GM13976 (cell line): ENCODE measurements around the gene ARAP3.
"Not testable (repeated sequence)": the region's sequence is repeated elsewhere in the genome, so short reads cannot be mapped to it uniquely, and the experiment has no call there.

ENCODE experiments used
- DNase-seq: peaks from one replicate; pipeline ENCODE4 v3.0.0; 2012; ENCODE audit warnings: low spot score
- in situ Hi-C: fragments of 300-500 bp; cut with MboI; formaldehyde crosslinking; loops from one replicate; pipeline ENCODE4 v1.12.0; 2022; ENCODE audit warnings: low sequenced_read_pairs, mixed read lengths, inconsistent platforms; ENCODE audit not compliant: unreplicated experiment
- TF ChIP-seq, protein P1 (sequence below): IDR thresholded peaks from 2 replicates; pipeline ENCODE4 v1.5.1; 2012; ENCODE audit warnings: borderline replicate concordance, mild to moderate bottlenecking; ENCODE audit not compliant: insufficient read depth; ENCODE audit errors: extremely low read depth, missing control alignments, control extremely low read depth

ARAP3 gene

DNA sequence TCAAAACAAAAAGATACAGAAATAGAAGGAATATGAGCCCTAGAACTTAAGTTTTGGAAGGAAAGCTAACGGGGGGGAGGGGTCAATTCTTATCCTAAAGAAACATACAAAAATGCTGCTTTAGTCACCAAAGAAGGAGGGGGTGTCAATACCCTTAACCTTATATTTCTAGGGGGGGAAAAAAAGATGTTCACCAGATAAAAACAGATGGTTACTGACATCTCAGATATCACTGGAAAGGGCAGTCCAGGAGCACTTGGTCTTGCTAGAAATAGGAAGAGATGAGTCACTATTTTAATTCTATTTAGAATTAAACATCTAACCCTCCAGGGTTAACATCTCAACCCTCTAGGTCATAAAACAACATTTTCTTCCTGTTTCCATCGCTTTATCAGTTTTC lies 64.9 kb downstream of the ARAP3 start:
- in situ Hi-C loops = no loop called here
- no peak for DNase-seq
- TF ChIP-seq, protein P1, sequence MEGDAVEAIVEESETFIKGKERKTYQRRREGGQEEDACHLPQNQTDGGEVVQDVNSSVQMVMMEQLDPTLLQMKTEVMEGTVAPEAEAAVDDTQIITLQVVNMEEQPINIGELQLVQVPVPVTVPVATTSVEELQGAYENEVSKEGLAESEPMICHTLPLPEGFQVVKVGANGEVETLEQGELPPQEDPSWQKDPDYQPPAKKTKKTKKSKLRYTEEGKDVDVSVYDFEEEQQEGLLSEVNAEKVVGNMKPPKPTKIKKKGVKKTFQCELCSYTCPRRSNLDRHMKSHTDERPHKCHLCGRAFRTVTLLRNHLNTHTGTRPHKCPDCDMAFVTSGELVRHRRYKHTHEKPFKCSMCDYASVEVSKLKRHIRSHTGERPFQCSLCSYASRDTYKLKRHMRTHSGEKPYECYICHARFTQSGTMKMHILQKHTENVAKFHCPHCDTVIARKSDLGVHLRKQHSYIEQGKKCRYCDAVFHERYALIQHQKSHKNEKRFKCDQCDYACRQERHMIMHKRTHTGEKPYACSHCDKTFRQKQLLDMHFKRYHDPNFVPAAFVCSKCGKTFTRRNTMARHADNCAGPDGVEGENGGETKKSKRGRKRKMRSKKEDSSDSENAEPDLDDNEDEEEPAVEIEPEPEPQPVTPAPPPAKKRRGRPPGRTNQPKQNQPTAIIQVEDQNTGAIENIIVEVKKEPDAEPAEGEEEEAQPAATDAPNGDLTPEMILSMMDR = no peak

DNA sequence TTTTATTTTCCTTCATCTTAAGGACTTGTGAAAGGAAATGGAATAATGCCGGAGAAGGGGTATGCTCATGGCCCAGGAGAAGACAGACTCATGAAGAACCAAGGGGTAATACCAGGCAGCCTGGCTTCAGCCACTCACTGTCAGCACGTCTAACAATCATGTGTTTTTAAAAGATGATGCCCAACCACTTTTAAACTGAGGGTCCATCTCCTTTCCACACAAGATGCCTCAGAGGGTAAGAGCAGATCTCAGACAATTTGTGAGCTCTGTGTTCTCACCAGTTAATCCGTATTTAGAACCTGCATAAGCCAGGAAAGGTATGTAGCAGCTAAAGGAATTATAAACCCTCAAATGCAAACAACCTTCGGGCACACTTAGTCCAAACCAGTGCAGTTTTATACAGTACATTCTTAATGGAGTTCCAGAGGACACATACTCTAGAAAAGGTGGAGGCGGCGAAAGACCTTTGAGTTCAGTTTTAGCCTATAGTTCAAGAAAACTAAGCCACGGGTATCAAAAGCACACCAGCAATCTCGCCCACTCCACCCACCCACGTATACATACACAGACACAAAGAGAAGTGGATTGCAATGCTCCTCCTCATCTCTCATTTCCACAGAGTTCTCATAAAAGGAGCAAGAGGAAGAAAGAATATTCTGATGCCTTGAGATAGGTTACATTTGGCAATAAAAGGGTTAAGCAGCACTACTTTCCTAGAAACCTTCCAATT lies 65.9 kb downstream of the ARAP3 start:
- TF ChIP-seq, protein P1 = no peak
- in situ Hi-C loops = no loop called here
- no peak for DNase-seq

DNA sequence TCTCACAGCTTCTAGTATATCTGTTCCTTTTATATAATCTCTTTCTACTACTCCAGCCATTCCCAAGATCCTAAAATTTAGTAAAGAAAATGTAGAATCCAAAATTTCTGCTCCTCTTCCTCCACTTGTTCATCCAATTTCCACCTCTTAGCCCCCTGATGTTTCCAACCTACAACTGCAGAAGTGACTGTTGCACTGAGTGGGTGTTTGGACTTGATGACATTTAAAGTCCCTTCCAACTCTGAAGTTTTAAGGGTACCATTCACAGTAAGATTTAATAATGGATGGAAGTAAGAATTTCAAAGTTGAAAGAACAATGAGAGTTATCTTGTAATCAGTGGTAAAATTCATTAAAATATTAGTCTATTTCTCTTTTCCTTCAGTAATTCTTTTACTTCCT lies 68.7 kb downstream of the ARAP3 start:
- in situ Hi-C loops = no loop called here

DNA sequence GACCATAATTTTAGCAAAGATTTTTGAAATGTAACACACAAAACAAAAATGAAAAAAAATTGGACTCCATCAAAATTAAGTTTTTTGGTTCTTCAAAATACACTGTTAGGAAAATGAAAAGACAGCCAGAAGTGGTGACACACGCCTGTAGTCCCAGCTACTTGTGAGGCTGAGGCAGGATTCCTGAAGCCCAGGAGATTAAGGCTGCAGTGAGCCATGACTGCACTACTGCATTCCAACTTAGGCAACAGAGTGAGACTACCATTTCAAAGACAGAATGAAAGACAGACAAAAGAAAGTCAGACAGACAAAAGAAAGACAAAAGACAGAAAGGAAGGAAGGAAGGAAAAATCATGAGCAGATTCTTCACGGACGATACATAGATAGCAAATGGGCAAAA lies 70.7 kb downstream of the ARAP3 start:
- TF ChIP-seq, protein P1 = no peak
- no peak for DNase-seq
- in situ Hi-C loops = no loop called here

More for the DNA sequence above, 68.7 kb downstream of the ARAP3 start:
- TF ChIP-seq, protein P1 = no peak
- no peak for DNase-seq

DNA sequence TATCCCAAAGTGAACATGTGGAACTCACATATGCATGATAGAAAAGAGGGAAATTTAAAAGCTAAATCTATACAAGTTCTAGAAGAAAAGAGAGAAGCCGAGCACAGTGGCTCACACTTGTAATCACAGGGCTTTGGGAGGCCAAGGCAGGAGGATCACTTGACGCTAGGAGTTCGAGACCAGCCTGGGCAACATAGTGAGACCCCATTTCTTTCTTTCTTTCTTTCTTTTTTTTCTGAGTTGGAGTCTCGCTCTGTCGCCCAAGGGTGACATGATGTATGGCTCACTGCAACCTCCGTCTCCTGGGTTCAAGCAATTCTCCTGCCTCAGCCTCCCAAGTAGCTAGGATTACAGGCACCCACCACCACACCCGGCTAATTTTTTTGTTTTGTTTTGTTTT lies 72.1 kb downstream of the ARAP3 start:
- in situ Hi-C loops, DNase-seq: not testable (repeated sequence)

DNA sequence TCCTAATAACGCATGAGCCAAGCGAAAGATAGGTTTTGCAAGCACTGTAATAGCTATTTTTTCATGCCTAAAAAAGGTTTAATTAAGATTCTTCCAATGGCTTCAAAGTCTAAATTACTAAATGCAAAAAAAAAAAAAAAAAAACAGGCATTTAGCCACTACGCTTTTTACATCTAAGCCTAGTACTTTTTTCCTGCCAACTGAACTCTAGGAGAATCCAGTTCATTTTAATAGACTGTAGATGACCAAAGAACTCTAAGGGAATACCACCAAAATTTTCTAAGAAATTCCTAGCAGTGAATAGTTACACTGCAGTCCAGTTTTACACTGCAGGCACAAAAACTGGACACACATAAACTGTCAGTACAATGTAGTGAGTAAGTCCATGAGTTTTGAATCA lies 73.0 kb downstream of the ARAP3 start:
- TF ChIP-seq, protein P1 = no peak
- DNase-seq = no peak
- in situ Hi-C loops = no loop called here

DNA sequence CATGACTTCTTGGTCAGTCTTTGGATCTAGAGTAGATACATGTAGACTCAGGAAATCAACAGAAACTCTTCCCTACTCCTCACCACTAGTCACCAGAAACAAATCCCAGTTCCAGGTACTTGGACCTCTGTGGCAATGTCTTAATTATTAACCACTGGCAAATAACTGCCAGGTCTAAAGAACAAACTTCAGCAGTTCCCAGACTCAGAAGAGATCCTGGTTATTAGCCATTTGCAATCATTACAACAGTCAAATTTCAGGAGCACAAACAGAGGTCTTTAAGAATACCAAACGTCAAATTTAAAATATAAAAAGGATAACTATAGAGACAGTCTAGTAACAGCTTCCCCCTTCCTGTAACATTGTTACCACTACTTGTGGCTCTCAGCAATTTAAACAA lies 73.5 kb downstream of the ARAP3 start:
- in situ Hi-C loops = no loop called here
- DNase-seq = no peak
- TF ChIP-seq, protein P1 = no peak
